GM13976 (cell line): ENCODE measurements around the gene ARSA.

Source experiments
- DNase-seq: peaks from one replicate; pipeline ENCODE4 v3.0.0; 2012; ENCODE audit warnings: low spot score
- in situ Hi-C: fragments of 300-500 bp; cut with MboI; formaldehyde crosslinking; loops from one replicate; pipeline ENCODE4 v1.12.0; 2022; ENCODE audit warnings: low sequenced_read_pairs, mixed read lengths, inconsistent platforms; ENCODE audit not compliant: unreplicated experiment
- TF ChIP-seq, protein P1 (sequence below): IDR thresholded peaks from 2 replicates; pipeline ENCODE4 v1.5.1; 2012; ENCODE audit warnings: borderline replicate concordance, mild to moderate bottlenecking; ENCODE audit not compliant: insufficient read depth; ENCODE audit errors: extremely low read depth, missing control alignments, control extremely low read depth

Gene ARSA

DNA sequence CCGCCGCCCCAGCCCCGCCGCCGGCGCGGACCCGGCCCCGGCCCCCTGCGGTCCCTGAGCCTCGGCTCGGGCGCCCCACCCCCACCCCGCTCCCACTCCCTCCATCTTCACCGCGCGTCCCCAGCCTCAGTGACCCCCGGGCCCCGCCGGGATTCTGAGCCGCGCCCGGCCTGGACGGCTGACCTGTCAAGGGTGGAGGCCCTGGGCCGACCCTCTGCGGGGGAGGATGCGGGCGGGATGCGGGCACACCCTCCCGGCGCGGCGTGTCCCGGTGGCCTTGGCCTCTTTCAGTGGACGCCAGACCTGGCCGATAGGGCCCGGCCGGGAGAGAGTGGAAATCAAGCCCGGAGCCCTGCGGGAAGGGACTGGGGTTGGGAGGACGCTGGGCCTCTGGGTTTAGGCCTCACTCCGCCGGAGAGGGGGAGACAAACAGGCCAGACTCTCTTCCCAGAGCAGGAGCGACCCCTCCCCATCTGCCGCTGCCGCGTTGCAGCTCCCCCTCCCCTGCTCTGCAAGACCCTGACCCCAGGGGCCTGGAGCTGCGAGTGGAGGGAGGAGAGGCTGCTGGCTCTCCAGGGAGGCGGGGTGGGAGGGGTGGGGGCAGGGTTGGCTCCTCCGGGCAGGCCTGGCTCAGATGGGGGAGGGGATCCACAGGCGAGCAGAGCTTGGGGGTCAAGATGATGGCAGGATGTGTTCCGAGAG lies 26.8 kb downstream of the ARSA start:
- TF ChIP-seq, protein P1, sequence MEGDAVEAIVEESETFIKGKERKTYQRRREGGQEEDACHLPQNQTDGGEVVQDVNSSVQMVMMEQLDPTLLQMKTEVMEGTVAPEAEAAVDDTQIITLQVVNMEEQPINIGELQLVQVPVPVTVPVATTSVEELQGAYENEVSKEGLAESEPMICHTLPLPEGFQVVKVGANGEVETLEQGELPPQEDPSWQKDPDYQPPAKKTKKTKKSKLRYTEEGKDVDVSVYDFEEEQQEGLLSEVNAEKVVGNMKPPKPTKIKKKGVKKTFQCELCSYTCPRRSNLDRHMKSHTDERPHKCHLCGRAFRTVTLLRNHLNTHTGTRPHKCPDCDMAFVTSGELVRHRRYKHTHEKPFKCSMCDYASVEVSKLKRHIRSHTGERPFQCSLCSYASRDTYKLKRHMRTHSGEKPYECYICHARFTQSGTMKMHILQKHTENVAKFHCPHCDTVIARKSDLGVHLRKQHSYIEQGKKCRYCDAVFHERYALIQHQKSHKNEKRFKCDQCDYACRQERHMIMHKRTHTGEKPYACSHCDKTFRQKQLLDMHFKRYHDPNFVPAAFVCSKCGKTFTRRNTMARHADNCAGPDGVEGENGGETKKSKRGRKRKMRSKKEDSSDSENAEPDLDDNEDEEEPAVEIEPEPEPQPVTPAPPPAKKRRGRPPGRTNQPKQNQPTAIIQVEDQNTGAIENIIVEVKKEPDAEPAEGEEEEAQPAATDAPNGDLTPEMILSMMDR, result no peak
- in situ Hi-C loops, result no loop called here
- peak; percentile 37 for DNase-seq

DNA sequence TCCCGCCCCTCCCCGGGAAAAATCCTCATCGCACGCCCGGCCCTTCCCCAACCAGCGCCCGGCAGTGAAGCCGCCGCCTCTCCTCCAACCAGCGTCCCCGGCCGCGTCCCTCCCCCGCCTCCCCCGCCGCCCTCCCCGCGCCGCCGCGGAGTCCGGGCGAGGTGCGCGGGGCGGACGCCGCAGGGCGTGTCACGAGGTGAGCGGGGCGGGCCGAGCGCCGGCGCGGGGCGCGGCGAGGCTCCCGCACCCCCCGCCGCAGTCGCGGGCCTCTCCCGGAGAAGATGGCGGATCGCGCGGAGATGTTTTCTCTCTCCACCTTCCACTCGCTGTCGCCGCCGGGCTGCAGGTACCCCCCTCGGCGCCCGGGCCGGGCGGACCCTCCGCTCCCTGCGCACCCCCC lies 27.4 kb downstream of the ARSA start, which contains the start of gene MAPK8IP2:
TSS of gene MAPK8IP2 (plus strand) at position 256 of the 400 bp plus-strand sequence. CDS start at position 282, 26 bp downstream.
- DNase-seq, result peak; percentile 70
- in situ Hi-C loops, result no loop called here
- TF ChIP-seq, protein P1, result no peak

DNA sequence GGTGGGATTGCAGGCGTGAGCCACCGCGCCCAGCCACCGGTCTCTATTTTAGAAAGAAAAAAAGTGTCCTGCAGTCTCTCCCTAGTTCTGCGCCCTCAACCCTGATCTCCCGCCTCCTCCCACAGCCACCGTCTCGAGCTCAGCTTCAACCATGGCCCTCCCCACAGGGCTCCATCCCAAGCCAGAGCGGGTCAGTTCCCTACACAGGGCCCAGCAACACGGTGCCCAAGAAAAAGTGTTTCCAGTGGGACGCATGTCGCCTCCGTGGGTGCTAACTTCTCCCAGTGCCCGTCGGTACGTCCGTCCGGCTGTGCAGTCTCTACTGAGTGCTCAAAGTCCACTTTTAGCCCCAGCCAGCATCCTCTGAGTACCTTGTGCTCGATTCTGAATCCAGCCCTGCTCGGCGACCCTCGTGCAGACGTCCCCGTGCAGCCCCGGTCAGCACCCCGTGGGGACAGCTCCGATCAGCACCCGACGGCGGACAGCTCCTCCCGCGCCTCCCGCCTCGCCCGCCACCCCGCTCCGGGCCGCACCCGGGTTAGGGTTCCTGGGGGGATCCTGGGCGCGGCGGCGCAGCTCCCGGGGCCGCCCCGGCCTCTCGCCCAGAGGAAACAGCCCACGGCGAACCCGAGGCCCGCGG lies 28.0 kb downstream of the ARSA start:
- peak; percentile 90 for DNase-seq

DNA sequence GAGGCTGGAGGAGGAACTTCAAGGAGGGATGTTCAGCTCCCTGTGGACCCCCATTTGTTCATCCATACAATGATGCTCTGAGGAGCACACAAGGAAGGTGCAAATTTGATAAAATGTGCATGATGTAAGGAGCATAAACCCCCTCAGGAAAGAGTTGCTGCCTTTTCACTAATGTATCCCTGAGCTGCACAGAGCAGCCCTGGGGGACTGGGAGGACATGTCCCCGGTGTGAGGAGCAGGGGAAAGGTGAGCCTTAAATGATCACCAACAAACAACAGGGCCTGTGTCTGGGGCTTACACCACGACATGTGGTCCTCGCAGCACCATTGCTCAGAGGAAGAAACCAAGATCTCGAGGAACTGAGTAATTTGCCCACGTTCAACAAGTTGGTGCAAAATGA lies 30.9 kb downstream of the ARSA start:
- in situ Hi-C loops, result no loop called here
- DNase-seq, result no peak
- TF ChIP-seq, protein P1, result no peak

More for the DNA sequence above, 28.0 kb downstream of the ARSA start:
- TF ChIP-seq, protein P1, result no peak
- in situ Hi-C loops, result no loop called here

DNA sequence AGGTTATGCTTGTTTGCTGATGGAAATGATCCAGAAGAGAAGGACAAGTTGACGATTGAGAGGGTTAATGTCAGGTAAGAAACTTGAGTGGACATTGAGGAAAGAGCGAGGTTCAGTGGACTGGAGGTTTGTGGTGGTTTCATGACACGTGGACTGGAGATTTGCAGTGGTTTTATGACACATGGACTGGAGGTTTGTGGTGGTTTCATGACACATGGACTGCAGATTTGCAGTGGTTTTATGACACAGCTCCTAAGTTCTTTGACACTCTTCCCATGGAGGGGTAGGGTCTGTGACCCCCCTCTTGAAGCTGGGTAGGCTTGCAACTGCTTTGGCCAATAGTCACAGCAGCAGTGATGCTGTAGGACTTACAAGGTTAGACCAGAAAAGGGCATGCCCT lies 32.8 kb downstream of the ARSA start:
- TF ChIP-seq, protein P1, result no peak
- DNase-seq, result no peak
- in situ Hi-C loops, result no loop called here

DNA sequence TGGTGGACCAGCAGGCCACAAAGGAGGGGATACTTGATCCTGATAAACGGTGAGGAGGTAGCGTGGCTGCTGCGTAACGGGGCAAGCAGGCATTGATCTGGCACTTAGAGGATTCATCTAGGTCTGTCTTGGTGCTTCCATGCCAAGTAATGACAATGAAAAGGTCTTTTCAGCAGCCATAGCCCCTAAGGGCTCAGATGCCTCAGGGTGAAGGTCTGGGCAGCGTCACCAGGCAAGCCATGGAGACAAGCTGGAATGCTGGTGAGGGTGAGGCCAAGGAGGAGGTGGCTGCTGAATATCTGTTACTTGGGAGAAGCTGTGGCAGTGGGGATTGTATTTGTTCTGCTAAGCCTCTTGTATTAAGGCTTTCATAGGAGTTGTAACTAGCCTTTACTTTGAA lies 40.5 kb downstream of the ARSA start:
- in situ Hi-C loops, result no loop called here
- DNase-seq, result no peak
- TF ChIP-seq, protein P1, result no peak
